NCI-H748 treated with DMSO at 0.1 percent for 48 hours (cell line): ENCODE results near the gene OTC.

ENCODE experiments used
- DNase-seq: peaks from one replicate; lab custom pipeline; 2025; lab: John Stamatoyannopoulos, UW

The OTC gene

GRCh38 chrX:38357747-38358673 is 5.6 kb downstream of the OTC start:
- no peak for DNase-seq

- DNase-seq = no peak
Observed at GRCh38 chrX:38363046-38363445, 10.6 kb downstream of the OTC start.

DNA sequence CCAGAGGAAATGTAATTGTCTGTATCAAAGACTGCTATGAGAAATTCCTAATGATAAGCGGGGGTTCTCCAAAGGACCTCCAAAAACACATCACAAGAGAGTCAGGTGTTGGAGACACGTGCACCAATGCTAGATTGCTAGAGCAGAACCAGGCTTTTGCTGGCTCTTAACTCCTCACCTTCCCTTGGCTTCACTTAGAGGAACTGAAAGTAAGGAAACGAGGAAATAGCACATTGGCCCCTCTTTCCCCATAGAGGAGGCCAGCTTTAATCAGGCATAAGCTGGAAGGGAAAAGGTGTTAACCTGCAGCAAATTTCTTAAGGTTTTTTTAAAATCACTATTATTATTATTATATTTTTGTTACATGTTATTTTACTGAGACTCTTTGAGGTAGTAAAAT is 13.6 kb downstream of the OTC start:
- no peak for DNase-seq

- DNase-seq = no peak
Observed at GRCh38 chrX:38368774-38369173, 16.4 kb downstream of the OTC start.

- no peak for DNase-seq
Observed at GRCh38 chrX:38371641-38372040, 19.2 kb downstream of the OTC start.

GRCh38 chrX:38374431-38374830 is 22.0 kb downstream of the OTC start:
- DNase-seq = no peak

GRCh38 chrX:38375891-38376290 is 23.5 kb downstream of the OTC start:
- DNase-seq = peak; percentile 5

- peak; percentile 25 for DNase-seq
Observed at GRCh38 chrX:38376747-38377146, 24.3 kb downstream of the OTC start.

DNA sequence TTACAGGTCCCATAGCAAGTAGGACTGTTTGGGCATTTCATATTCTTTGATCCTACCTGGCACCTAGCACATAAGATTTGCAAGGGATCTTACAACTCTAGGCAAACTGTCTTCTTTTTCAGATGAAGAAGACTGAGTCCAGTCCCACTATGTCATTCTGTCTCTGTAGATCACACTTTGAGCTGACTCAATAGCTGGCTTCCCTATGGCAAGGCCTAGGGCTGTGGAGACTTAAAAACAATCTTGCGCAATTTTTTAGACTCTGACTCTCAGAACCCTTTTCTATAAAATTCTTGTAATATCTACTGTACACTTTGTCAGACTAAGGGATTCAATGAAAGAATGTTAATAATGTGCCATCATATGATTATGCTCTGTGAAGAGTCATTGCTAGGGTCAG is 26.7 kb downstream of the OTC start:
- no peak for DNase-seq

DNA sequence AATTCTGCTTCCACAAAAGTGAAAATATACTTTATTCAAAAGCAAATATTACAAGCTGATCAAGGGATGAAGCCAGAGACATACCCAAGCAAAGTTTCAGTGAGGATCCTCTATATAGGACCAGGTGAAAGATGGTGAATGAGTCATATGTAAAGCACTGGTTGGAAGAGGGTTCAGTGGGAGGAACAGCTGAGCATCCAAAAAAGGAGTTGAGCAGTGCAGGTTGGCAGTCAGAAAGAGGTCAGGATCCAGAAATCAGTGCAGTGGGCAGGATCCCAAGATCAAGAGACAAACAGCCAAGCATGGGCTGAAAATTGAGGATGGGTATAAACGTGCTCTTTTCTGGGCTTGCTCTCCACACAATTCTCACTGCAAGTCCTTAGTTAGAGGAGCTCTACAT is 30.3 kb downstream of the OTC start:
- DNase-seq = no peak

- DNase-seq = no peak
Observed at GRCh38 chrX:38400389-38400910, 48.0 kb downstream of the OTC start.

- DNase-seq = no peak
Observed at GRCh38 chrX:38402118-38402517, 49.7 kb downstream of the OTC start.

DNA sequence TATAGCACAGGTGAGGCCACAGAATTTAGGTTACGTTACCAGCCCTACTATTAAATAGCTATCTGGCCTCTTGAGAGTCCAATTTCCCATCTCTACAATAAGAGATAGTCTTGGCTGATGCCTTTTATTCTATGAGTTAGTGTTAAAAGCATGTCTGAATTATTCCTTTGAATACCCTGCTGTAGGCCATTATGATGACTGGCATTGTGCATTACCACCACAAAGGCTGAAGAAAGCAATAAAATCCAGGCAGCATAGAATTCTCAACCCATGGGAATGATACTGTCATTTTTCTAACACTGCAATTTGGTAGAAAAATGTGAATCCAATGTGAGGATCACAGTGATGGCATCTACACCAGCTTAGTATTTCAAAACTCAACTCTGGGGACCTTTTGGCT is 51.4 kb downstream of the OTC start:
- no peak for DNase-seq

GRCh38 chrX:38407126-38407525 is 54.7 kb downstream of the OTC start:
- no peak for DNase-seq

- DNase-seq = no peak
Observed at GRCh38 chrX:38409289-38409688, 56.9 kb downstream of the OTC start.

DNA sequence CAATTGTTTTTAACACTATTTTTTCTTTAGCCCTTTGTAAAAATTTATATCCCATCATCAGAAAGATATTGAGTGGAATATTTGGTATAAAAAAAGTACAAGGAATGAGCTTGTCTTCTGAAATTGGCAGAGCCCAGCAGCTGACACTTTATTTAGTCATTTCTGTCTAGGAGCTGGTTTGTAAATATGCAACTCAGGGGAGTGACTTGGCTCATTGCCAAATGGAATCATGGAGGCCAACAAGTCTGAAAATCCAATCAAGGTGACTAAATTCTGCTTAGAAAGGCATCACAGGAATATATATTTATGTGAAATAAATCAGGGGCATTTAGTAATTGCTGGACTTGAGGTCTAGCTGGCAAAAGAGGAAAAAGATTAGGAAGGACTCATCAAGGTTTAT is 74.4 kb downstream of the OTC start:
- DNase-seq = peak; percentile 5

DNA sequence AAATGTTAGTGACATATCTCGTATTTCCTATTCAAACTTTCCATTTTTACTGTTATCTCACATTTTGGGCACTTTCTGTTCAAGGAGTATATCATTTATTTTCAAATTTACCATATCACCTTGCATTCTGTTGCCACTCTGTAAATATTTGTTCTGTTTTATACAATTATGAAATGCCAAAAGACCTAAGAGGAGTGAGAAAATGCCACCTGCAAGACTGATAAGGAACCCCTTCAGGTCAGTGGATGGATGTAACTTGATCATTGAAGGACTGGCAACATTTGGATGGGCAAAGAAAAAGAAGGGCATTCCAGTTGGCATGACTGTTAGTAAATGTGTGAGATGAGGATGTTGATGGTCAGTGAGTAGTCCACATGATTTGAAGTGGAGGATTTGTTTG is 79.1 kb downstream of the OTC start:
- DNase-seq = no peak

DNA sequence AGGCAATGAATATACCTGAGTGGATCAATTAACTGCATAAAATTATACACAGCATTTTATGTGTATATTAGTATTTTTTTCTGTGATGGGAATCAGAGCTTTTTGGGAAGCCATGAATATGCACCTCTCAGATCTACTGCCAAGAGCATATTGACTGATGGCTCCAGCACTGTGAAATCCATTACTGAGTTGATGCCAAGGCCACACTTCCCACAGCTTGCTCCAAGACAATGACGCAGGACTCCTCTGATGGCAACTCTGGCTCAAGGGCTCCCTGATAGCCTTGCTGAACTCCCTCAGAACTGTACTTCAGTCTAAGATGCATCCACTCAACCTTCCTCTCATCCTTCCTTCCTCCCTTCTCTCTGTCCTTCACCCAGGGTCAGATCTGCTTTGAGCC is 82.7 kb downstream of the OTC start:
- DNase-seq = no peak

DNA sequence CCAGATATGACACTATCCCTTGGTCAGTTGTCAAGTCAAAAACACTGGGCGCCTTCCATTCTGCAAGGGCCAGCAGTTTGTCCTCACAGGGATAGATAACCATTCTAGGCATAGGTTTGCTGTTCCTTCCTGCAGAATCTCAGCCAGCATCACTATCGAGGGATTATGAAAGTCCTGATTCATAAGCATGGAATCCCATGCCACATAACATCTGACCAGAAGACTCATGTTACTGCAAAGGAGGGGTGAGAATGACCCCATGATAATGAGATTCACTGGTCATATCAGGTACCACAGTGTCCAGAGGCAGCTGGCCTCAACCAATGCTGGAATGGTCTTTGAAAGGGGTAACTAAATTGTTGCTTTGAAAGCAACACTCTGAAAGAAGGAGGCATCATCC is 84.7 kb downstream of the OTC start:
- no peak for DNase-seq

DNA sequence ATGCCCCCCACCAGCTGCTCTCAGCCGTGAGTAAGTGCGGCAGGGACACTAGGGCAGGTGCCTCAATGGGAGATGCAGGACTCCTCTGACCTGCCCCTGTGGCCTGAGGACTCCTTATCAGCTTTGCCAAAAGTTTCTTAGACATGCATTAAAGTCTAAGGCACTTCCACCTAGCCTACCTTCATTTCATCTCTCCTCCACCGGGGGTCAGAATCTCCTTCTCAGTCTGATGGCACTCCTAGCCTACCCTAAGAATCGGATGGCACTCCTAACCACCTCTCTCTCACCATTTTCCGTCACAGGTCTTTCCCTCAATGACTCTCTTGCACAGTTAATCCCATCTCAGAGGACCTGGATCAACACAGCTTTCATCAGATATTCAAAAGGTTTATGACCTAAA is 85.9 kb downstream of the OTC start:
- no peak for DNase-seq

- peak; percentile 30 for DNase-seq
Observed at GRCh38 chrX:38452603-38453002, 100.2 kb downstream of the OTC start.

GRCh38 chrX:38458071-38458470 is 105.7 kb downstream of the OTC start:
- no peak for DNase-seq

DNA sequence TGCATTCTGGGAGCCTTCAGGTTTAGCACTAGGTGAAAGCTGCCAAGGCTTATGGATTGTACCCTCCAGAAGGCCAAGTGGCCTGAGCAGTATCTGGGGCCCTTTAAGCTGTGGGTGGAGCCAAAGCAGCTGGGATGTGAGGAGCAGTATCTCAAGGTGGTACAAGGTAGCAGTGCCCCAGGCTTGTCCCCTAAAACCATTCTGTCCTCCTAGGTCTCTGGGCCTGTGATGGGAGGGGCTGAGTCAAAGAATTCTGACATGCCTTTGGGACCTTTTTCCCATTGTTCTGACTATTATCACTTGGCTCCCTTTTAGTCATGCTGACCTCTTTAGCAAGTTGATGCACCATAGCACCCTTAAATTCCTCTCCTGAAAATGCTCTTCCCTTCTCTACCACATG is 109.9 kb downstream of the OTC start:
- DNase-seq = no peak

DNA sequence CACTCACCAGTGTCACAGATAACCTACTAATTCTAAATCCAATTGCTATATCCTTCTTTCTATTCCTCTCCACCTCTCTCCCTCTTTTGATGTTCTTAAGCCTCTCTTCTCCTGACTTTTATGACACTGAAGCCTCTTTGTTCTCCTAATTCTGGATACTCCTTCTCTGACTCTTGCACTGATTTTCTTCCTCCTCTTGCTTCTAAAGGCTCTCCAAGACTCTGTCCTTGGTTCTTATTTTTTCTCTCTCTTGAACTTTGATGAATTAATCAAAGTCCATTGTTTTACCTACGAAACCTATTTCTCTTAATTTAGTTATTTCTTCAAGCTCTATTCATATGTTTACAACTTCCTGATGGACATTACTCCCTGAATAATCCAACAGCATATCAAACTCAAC is 113.3 kb downstream of the OTC start:
- DNase-seq = no peak
